Measurements from ENCODE around the gene PLCG2.
"Not testable (repeated sequence)": the region's sequence is repeated elsewhere in the genome, so short reads cannot be mapped to it uniquely, and the experiment has no call there.

The PLCG2 gene

DNA sequence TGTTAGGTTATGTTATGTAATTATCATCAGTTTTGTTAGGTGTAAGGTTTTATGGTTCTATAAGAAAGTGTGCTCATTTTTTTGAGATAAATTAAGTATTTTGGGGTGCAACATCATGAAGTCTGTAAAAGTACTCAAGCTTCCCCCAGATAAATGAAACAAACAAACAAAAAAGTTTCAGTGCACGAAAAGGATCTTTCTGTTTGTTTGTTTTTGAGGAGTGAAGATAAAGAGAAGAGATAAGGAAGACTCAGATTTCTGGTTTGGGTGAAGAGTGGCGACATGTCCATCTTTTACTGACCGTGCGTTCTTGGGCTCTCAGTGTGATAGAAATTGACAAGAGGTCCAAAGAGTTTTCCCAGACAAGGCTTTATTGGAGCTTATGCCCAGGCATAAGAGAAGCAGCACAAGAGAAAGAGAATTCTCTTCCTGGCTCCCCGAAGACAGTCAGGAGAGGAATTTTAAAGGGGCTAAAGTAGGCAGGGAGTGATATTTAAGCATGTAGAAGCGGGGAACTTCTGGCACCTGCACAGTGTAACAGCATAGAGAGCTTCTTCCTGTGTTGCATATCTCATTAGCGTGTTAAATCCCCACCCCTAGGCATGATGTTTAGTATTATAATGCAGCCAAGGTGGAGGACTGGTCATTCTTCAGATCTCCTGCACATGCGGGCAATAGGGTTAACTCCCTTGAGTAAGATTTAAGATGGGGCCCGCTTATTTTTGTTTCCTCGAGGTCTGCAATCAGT, 71.3 kb downstream of the PLCG2 start:
- no peak for DNase-seq

GRCh38 chr16:81852347-81852746, 73.3 kb downstream of the PLCG2 start:
- no peak for DNase-seq

GRCh38 chr16:81855552-81856153, 76.6 kb downstream of the PLCG2 start:
- DNase-seq = no peak

GRCh38 chr16:81860287-81861266, 81.5 kb downstream of the PLCG2 start:
- DNase-seq = peak in 1 of 5 experiments; percentile 5

DNA sequence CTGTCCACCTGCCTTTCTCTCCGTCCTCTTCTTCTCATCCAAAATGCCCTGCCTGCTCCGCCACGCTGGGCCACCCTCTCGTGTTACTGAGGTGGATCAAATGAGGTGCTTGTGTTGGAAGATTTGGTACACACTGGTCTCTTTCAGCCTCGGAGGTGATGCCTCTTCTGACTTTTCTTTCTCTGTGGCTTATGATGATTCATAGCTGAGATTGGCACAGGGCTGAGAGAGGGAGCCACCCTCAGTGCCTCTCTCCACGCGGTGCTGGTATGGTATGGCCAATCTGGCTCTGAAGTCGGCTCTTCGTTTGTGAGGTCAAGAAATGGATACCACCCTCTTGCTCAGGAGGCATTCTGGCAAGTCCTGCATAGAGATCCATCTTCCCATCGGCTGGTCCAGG, 82.4 kb downstream of the PLCG2 start:
- DNase-seq = peak in 1 of 5 experiments; percentile 4

DNA sequence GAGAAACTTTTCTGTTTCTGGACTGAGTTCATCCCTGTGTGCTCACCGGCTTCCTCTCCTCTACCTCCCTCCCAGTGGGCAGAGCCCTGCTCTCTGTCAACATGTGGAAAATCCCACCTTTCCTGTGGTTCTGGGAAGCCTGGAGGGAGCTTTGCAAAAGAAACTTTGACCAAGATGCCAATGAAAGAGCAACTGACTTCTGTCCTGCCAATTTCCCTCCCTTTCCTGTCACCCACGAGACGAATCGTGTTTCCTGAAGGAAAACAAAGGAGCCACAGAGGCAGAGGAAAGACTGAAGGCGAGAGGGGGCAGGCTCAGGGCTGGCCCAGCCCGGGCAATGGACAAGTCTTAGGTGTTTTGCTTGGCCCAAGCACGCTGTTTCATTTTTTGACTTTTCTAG, 82.8 kb downstream of the PLCG2 start:
- no peak for DNase-seq

GRCh38 chr16:81863630-81864352, 84.7 kb downstream of the PLCG2 start:
- DNase-seq = no peak

GRCh38 chr16:81864646-81865382, 85.7 kb downstream of the PLCG2 start:
- DNase-seq = no peak

- no peak for DNase-seq
These were observed 87.8 kb downstream of the PLCG2 start for GRCh38 chr16:81866820-81867440.

GRCh38 chr16:81868057-81868748, 89.1 kb downstream of the PLCG2 start:
- DNase-seq = no peak

GRCh38 chr16:81869326-81869725, 90.2 kb downstream of the PLCG2 start:
- no peak for DNase-seq

DNA sequence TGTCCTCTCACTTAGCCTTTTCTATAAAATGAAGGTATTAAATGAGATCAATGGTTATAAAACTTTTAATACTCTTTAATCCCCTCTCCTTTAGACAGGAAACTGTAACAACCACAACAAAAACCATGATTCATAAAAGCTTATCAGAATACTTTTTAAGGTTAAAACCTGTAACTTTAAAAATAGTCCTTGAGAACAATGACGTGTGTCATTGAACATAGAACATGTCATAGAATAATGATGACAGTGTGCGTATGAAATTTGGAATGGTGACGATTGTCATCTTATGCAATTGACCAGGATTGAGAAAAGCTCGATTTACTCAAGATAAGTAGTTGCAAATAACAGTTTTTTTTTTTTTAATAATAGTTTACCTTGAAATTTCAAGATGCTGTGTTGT, 94.1 kb downstream of the PLCG2 start:
- DNase-seq = peak in 2 of 5 experiments; percentile 4

- peak in 3 of 5 experiments; percentile 10 to 55 (median 15) for DNase-seq
These were observed 95.0 kb downstream of the PLCG2 start for GRCh38 chr16:81873843-81874752.

- DNase-seq = no peak
These were observed 96.4 kb downstream of the PLCG2 start for GRCh38 chr16:81875461-81875860.

DNA sequence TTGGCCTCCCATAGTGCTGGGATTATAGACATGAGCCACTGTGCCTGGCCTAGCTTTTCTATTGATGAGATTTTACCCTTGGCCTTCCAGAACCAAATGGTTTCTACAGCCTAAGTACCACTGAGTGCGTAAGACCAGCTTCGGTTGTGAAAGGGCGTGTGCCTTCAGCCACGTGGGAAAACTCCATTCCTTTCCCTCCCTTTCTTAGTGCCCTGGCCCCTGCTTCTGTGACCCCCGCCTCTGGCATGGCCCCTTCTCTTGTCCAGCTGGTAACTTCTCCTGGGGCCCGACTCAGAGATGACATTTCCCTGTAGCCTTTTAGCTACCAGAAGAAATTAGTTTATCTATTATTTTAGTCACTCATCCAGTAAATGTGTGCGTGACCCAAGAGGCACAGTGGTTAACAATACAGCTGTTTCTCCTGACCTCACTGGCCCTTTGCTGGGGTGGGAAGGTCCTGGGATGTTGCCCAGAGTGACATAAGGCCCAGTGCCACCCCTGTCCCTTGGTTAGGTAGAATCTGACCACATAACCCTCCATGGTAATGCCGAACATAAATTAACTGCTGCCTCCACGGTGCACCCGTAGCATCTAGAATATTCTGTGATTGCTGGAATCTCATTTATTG, 97.3 kb downstream of the PLCG2 start:
- DNase-seq = no peak

DNA sequence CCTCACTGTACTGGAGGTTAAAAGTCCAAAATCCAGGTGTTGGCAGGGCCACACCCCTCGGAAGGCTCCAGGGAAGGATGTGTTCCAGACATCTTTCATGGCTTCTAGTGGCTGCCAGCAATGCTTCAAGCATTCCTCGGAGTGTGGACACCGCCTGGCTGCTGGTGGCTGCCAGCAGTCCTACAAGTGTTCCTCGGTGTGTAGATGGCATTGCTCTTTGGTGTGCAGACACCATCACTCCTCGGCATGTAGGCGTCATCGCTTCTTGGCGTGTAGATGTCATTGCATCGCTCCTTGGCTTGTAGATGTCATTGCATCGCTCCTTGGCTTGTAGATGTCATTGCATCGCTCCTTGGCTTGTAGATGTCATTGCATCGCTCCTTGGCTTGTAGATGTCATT, 98.4 kb downstream of the PLCG2 start:
- not testable (repeated sequence) for DNase-seq

DNA sequence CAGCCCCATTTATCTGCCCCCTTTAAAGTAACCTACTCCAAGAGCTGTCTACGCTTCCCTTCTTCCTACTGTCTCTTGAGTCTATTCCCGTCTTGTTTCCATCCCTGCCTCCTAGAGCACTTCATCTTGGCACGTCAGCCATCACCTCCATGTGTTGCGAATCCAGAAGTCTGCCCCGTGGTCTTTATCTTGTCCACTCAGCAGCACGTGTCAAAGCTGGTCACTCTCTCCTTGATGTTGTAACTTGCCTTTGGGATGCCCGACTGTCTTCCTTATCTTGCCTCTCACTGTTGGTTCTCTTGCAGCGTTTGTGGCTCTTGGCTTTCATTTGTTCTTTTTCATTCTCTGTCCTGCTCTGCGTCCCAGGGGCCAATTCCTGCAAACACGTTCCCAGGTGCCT, 99.4 kb downstream of the PLCG2 start:
- DNase-seq = no peak

GRCh38 chr16:81879625-81880024, 100.5 kb downstream of the PLCG2 start:
- DNase-seq = no peak

GRCh38 chr16:81880816-81881215, 101.7 kb downstream of the PLCG2 start:
- DNase-seq = no peak

All from T-helper 2 cell (primary cell).